ENCODE data around the gene GLRA3. TPM values are rescaled to one million over a fixed set of nuclear protein-coding genes. Genes with fewer than 3 reads are reported as not detected.

Gene GLRA3
- total and polyA plus RNA-seq, 2 experiments from 2014 or later = 0.03 to 0.19 TPM

- TF ChIP-seq REST (IDR thresholded peaks at IDR 0.05; ENCODE audit: unreplicated experiment) = no peak
- TF ChIP-seq NANOG (IDR thresholded peaks at IDR 0.05; ENCODE audit: borderline replicate concordance) = no peak
- TF ChIP-seq JUNB (IDR thresholded peaks at IDR 0.05; ENCODE audit: unreplicated experiment) = no peak
- TF ChIP-seq STAT1 (IDR thresholded peaks at IDR 0.05; ENCODE audit: unreplicated experiment) = no peak
- no peak for TF ChIP-seq CREB1 (CRISPR knock-in tag; IDR thresholded peaks at IDR 0.05; ENCODE audit: low read depth)
- no peak for TF ChIP-seq EZH2 (IDR thresholded peaks at IDR 0.05; ENCODE audit: low read depth, unreplicated experiment)
- TF ChIP-seq EZH2phosphoT487 (IDR thresholded peaks at IDR 0.05; ENCODE audit: unreplicated experiment) = no peak
- no peak for TF ChIP-seq CTCF (conservative IDR thresholded peaks at IDR 0.05; ENCODE audit: low read depth in 2 of 2)
- TF ChIP-seq ZNF462 (CRISPR knock-in tag; IDR thresholded peaks at IDR 0.05) = no peak
- no peak for TF ChIP-seq ZNF114 (CRISPR knock-in tag; IDR thresholded peaks at IDR 0.05)
- TF ChIP-seq POLR2AphosphoS5 (IDR thresholded peaks at IDR 0.05; ENCODE audit: low read depth) = no peak
- no peak for TF ChIP-seq ZNF331 (CRISPR knock-in tag; IDR thresholded peaks at IDR 0.05; ENCODE audit: low read depth)
- TF ChIP-seq ETS1 (IDR thresholded peaks at IDR 0.05) = no peak
- H3K27ac Mint-ChIP-seq = no peak overlapping the region
- H3K36me3 Mint-ChIP-seq (ENCODE audit: low read depth) = no peaks in the 10 kb centered on the region
- Histone ChIP-seq H3K79me2 (replicated peaks; ENCODE audit: insufficient read depth) (no peaks in the 10 kb centered on the region), H3K36me3 (ENCODE audit: insufficient read depth) (no peaks in the 10 kb centered on the region), H3K27me3 (ENCODE audit: insufficient read depth) (no peaks in the 10 kb centered on the region), H3K4me1 (ENCODE audit: insufficient read depth) (no peaks in the 10 kb centered on the region), H3K4me3 (no peak overlapping the region), H2AFZ (peak overlapping the region; percentile 28; the same call in 1 of the 2 replicates), H3K27ac (ENCODE audit: low read depth) (no peak overlapping the region), H4K20me1 (replicated peaks; ENCODE audit: insufficient read depth) (no peaks in the 10 kb centered on the region), H3F3A (replicated peaks; ENCODE audit: low read depth) (no peaks in the 10 kb centered on the region), H3K4me2 (no peak overlapping the region), H3K9me2 (ENCODE audit: insufficient read depth) (0 out of 2 replicates have a peak, but pooled peaks cover 24% of the 10 kb centered on the region)
- no peak for DNase-seq (ENCODE audit: low spot score)
- no peaks in the 10 kb centered on the region for H3K9me3 Mint-ChIP-seq
- no peak for ATAC-seq
- no peaks in the 10 kb centered on the region for H3K27me3 Mint-ChIP-seq (ENCODE audit: insufficient read depth, low read depth, poor library complexity)
- peaks cover 11% of the 10 kb centered on the region; the same call in 2 of the 3 replicates for H3K4me1 Mint-ChIP-seq
- H3K4me3 Mint-ChIP-seq = no peak overlapping the region
These were observed 41.3 kb upstream of the GLRA3 start for GRCh38 chr4:174870311-174870710.

Measured in GM23338 (cell line).